Uterus (tissue), 4 donors: Measurements from ENCODE around the gene QKI. TPM values are rescaled to one million over a fixed set of nuclear protein-coding genes. Genes with fewer than 3 reads are reported as not detected.

Experiments used
- DNase-seq, 2 donors: peaks; one replicate each; pipeline ENCODE4 v3.0.0-alpha.2; 2019 to 2020
- H3K27ac ChIP-seq, 2 donors: fragments of 200-600 bp; sonication (generic); 1 replicate in 1 of 2; 2 replicates in 1 of 2; pipeline ENCODE4 v1.5.1; 2016 to 2018
- H3K27me3 ChIP-seq, 2 donors: fragments of 200-600 bp; sonication (generic); one replicate each; pipeline ENCODE4 v1.5.1; 2018 to 2019; ENCODE audit warnings: control low read depth in 1 of 2
- H3K36me3 ChIP-seq, 2 donors: fragments of 200-600 bp; sonication (generic); one replicate each; pipeline ENCODE4 v1.5.1; 2019; ENCODE audit warnings: control low read depth in 1 of 2
- H3K4me1 ChIP-seq, 2 donors: fragments of 200-600 bp; sonication (generic); one replicate each; pipeline ENCODE4 v1.5.1; 2018 to 2019; ENCODE audit warnings: control low read depth in 1 of 2
- H3K4me3 ChIP-seq, 2 donors: fragments of 200-600 bp; sonication (generic); 1 replicate in 1 of 2; 2 replicates in 1 of 2; pipeline ENCODE4 v1.5.1; 2018 to 2019; ENCODE audit warnings: mild to moderate bottlenecking in 1 of 2
- H3K9me3 ChIP-seq, 2 donors: fragments of 200-600 bp; sonication (generic); one replicate each; pipeline ENCODE4 v1.5.1; 2019; ENCODE audit warnings: control low read depth in 1 of 2
- CTCF ChIP-seq, 4 experiments: fragments of 200-600 bp in 2 of 4; fragments of 450-650 bp in 2 of 4; sonication (generic) in 2 of 4; IDR thresholded peaks; one replicate each; pipeline ENCODE4 v1.5.1; 2016 to 2019; ENCODE audit warnings: antibody characterized with exemption in 4 of 4, mild to moderate bottlenecking in 2 of 4, moderate library complexity in 1 of 4
- POLR2A ChIP-seq, 2 donors: fragments of 450-650 bp; IDR thresholded peaks; one replicate each; pipeline ENCODE4 v1.6.1; 2016; ENCODE audit warnings: antibody characterized with exemption in 2 of 2, mild to moderate bottlenecking in 1 of 2, moderate library complexity in 1 of 2
- intact Hi-C: fragments of 100-400 bp; cut with DNase I; formaldehyde crosslinking; loops from one replicate; pipeline ENCODE4 v1.15.1; 2023; ENCODE audit warnings: low total_unique reads
- total RNA-seq, 4 donors: library from RNA; depleted of rRNA in 3 of 4; stranded (reverse); fragments of >200 nt in 3 of 4; gene quantifications; one replicate each; pipeline versions ENCODE4 v1.1.0 to v1.2.4, GENCODE V29; 2014 to 2023
- donor health status: DM: yes; HTN: yes; CAD: no.

The QKI gene
- total RNA-seq, 4 donors from 2014 or later = 93.5 to 213 (median 164) TPM

GRCh38 chr6:163599684-163600083 lies 185.2 kb downstream of the QKI start:
- TF ChIP-seq CTCF (IDR thresholded peaks at IDR 0.05) = no peak
- TF ChIP-seq POLR2A (IDR thresholded peaks at IDR 0.05) = no peak
- no peak for DNase-seq
- H3K27ac ChIP-seq = no peak overlapping the region
- H3K36me3 ChIP-seq = no peaks in the 10 kb centered on the region
- H3K27me3 ChIP-seq = no peaks in the 10 kb centered on the region
- H3K4me3 ChIP-seq = no peak overlapping the region
- H3K9me3 ChIP-seq = no peaks in the 10 kb centered on the region
- intact Hi-C loops = no loop called here
- no peaks in the 10 kb centered on the region for H3K4me1 ChIP-seq

- TF ChIP-seq CTCF (IDR thresholded peaks at IDR 0.05) (no peak), POLR2A (IDR thresholded peaks at IDR 0.05) (no peak)
These were observed 185.8 kb downstream of the QKI start for GRCh38 chr6:163600331-163600730.

GRCh38 chr6:163600781-163601180 lies 186.3 kb downstream of the QKI start:
- Histone ChIP-seq H3K27me3 (no peaks in the 10 kb centered on the region), H3K27ac (no peak overlapping the region), H3K4me1 (no peaks in the 10 kb centered on the region), H3K9me3 (no peaks in the 10 kb centered on the region), H3K36me3 (no peaks in the 10 kb centered on the region), H3K4me3 (no peak overlapping the region)
- no peak for DNase-seq
- TF ChIP-seq CTCF (IDR thresholded peaks at IDR 0.05) = no peak
- no peak for TF ChIP-seq POLR2A (IDR thresholded peaks at IDR 0.05)
- intact Hi-C loops = no loop called here

More at GRCh38 chr6:163600331-163600730, 185.8 kb downstream of the QKI start:
- intact Hi-C loops = no loop called here
- H3K9me3 ChIP-seq = no peaks in the 10 kb centered on the region
- H3K27ac ChIP-seq = no peak overlapping the region
- DNase-seq = no peak
- H3K4me1 ChIP-seq = no peaks in the 10 kb centered on the region
- no peak overlapping the region for H3K4me3 ChIP-seq
- no peaks in the 10 kb centered on the region for H3K27me3 ChIP-seq
- H3K36me3 ChIP-seq = no peaks in the 10 kb centered on the region

GRCh38 chr6:163602851-163603250 lies 188.3 kb downstream of the QKI start:
- H3K4me3 ChIP-seq = no peak overlapping the region
- no peaks in the 10 kb centered on the region for H3K27me3 ChIP-seq
- no peaks in the 10 kb centered on the region for H3K36me3 ChIP-seq
- DNase-seq = no peak
- no peaks in the 10 kb centered on the region for H3K4me1 ChIP-seq
- intact Hi-C loops = no loop called here
- H3K9me3 ChIP-seq = no peaks in the 10 kb centered on the region
- no peak overlapping the region for H3K27ac ChIP-seq
- TF ChIP-seq POLR2A (IDR thresholded peaks at IDR 0.05) (no peak), CTCF (IDR thresholded peaks at IDR 0.05) (no peak)

- TF ChIP-seq CTCF (IDR thresholded peaks at IDR 0.05) (no peak), POLR2A (IDR thresholded peaks at IDR 0.05) (no peak)
- Histone ChIP-seq H3K27me3 (no peaks in the 10 kb centered on the region), H3K4me1 (no peaks in the 10 kb centered on the region), H3K9me3 (no peaks in the 10 kb centered on the region), H3K27ac (no peak overlapping the region), H3K4me3 (no peak overlapping the region), H3K36me3 (no peaks in the 10 kb centered on the region)
- intact Hi-C loops = no loop called here
- DNase-seq = no peak
These were observed 188.9 kb downstream of the QKI start for GRCh38 chr6:163603395-163603794.
